CD4-positive, alpha-beta T cell treated with Interleukin-4 for 4 hours (primary cell): ENCODE data around the gene DEGS1.

Experiments
- DNase-seq: peaks from one replicate; pipeline ENCODE4 v3.0.0-alpha.2; 2020

DEGS1 gene

DNA sequence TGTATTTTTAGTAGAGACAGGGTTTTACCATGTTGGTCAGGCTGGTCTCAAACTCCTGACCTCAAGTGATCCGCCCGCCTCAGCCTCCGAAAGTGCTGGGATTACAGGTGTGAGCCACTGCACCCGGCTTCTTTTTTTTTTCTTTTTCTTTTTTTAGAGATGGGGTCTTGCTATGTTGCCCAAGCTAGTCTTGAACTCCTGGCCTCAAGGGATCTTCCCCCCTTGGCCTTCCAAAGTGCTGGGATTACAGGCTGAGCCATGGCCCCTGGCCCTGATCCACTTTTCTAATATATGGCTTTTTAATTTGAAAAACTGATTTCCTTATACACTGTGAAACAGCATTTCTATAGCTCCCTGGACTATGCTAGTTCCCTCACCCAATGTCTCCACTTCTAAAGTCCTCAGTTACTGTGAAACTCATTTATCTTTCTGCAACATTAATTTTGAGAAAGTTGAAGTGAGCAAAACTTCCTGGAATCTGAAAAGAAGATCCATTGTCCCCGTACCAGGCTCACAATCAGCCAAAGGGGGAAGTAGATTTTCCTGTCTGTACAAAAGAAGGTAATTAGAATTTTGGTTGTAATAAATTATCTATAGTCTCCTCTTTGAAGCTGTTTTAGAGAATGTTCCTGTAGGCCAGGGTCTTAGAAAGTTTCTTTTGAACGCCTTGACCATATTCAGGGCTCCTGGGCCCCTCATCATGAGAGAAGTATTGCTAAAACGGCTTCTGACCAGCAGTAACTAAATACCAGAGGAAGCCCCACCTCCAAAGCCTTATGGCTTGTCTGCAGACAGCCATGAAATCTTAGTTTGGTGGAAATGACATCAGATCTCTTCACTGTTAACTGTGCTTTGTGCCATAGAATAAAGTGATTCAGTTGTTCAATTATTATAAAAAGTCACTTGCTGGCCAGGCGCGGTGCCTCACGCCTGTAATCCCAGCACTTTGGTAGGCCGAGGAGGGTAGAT lies 34.9 kb downstream of the DEGS1 start:
- no peak for DNase-seq

DNA sequence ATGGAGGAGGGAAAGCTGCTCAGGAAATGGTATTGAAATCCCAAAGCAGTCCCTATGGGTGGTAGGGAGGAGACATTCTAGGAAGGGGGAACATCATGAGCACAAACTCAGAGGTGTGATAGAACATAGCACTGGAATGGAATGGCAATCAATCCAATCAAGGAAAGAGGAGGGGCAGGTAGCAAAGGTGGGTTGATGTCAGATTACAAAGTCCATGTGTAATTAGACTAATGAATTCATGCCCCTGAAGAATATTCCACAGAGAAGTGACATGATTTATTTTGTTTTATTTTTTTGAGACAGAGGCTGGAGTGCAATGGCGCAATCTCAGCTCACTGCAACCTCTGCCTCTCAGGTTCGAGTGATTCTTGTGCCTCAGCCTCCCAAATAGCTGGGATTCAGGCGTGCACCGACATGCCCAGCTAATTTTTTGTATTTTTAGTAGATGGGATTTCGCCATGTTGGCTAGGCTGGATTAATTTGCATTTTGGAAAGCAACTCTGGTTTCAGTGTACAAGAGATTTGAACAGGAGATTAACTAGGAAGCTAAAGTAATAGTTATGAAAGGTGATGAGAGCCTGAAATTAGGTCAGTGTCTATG lies 36.1 kb downstream of the DEGS1 start:
- DNase-seq, result no peak

DNA sequence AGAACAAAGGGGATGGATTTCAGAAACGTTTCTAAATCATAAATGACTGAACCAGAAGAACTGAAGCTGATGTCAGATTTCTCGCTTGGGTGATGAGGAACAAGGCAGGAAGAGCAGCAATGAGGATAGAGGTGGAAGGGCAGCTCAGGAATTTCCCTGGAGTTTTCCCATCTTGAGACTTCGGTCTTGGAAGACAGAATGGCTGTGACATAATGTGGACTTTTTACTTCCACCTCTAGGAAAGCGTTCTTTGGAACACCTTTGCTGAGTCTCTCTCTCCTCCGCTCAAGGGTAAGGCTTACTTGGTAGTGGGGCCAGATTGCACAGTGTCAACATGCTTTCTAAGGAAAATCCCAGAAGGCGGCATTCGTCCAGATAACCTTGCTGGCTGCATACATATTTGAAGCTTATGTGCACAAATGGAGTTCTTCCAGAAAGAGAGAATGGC lies 36.6 kb downstream of the DEGS1 start:
- no peak for DNase-seq

DNA sequence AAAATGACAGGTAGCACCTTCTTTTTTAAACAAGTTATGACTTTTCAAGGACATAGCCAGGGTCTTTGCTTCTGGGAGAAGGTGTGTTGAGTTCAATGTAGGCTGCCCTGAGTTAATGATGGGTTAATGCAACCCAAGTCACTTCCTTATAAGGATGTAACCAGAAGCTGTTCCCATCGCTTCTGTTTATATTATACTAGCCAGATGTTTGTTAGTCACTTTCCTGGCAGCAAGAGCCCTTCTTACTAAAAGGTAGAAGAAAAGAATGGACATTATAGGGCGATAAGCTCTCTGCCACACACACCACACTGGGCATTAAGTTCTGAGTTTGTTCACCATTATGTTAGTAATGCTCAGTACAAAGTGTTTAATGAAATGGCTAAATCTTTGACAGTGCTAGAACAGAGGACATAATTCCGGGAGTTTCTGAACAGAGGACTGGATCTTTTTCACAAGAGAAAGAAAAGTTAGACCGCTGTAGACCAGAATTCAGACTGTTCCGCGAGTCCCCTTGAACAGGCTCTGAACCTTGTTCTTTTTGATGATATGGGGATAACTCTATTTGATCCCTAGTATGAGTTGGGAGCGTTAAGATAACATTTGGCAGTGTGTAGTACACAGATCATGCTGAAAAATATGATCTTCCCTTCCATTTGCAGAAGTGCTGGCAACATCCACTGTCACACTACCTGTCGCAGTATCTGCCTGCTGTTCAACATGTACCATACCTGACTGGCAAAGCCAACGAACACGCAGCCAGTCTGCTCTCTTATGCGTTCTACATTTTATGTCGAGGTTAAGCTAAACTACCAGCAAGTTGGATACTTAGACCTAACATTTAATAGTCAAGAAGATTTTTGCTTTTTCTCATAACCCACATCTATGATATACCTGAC lies 41.0 kb downstream of the DEGS1 start:
- no peak for DNase-seq

DNA sequence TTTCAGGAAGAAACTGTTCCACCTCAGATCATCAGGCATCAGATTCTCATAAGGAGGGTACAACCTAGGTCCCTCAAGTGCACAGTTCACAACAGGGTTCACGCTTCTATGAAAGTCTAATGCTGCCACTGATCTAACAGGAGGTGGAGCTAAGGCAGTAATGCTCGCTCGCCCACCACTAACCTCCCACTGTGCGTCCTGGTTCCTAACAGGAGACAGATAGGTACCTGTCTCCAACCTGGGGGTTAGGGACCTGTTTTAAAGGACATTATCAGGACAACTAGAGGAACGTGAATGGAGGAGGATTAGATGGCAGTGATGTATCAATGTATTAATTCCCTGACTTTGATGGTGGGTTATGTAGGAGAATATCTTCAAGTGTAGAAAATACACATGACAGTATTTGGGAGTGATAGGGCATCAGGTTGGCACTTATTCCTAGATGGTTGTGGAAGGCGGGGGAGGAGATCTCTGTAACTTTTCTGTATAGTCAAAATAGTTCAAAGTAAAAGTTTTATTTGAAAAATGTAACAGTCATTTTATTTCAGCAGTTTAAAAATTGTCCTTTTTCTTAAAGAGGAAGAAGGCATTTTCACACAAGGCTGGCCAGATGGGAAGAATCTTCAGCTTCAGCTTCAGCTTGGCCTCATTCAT lies 43.9 kb downstream of the DEGS1 start:
- no peak for DNase-seq

DNA sequence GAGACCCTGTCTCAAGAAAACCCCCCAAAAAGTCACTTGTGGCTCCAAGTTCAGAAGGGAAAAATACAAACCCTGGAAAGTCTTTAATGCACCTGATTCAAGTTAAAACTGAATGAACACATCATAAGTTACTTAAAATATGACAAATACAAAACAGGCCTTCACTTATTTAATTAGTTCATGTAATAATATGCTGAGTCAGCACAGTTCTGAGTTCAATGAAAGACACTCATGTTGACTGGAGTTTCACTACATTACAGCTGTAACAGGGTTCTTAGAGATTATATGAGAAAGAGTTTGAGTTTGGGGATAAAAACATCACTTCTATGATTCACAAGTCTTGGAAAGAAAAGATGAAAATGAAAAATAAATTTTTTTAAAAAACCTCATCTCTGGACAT lies 51.0 kb downstream of the DEGS1 start:
- DNase-seq, result no peak

DNA sequence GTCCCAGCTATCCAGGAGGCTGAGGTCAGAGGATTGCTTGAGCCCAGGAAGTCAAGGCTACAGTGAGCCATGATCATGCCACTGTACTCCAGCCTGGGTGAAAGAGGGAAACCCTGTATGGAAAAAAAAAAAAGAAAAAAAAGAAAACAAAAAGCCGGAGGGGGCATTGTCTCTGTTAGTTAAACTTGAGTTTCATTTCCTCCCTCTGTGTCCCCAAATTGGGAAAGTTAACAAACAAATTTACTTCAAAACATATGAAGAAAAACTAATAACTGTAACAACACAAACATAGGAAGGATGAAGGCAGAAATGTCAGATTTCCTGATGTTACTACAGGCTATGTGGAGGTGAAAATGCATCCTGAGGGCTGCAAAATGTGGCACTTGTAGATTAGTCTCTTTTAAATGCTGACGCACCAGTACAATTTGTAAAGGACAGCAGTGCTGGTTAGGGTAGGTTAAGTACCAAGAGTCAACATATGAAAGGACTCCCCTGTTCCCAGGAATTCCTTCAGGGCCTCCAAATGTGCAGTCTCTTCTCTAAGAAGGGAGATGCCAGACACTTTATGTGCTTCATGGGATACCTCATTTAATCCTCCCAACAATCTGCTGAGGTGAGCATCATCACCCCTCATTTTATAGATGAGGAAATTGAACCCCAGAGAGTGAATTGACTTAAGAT lies 52.9 kb downstream of the DEGS1 start:
- no peak for DNase-seq

DNA sequence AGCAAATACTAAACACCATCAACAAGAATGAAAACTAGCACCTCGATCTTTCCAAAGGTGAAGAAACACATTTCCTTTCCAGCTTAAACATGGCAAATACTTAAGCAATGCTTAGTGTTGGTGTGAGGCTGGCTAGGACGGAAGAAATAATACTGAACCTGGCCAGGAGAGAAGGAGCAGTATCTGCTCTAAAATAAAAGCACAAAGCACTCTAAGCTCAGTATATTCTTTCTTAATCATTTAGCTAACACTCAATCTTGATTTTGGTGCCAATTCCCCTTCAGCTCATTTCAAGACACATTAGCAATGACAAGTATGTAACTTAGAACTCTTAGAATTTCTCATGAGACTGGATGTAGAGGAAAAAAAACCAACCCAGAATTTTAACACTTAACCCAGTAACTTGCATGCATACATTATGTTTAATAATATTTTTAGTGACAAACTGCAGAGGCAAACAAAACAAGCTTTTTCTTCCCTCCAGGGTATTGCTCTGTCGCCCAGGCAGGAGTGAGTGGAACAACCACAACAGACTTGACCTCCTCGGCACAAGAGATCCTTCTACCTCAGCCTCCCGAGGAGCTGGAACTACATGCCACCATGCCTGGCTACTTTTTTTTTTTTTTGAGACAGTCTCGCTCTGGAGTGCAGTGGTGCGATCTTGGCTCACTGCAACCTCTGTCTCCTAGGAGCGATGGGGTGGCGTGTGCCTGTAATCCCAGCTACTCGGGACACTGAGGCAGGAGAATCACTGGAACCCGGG lies 54.3 kb downstream of the DEGS1 start:
- no peak for DNase-seq

DNA sequence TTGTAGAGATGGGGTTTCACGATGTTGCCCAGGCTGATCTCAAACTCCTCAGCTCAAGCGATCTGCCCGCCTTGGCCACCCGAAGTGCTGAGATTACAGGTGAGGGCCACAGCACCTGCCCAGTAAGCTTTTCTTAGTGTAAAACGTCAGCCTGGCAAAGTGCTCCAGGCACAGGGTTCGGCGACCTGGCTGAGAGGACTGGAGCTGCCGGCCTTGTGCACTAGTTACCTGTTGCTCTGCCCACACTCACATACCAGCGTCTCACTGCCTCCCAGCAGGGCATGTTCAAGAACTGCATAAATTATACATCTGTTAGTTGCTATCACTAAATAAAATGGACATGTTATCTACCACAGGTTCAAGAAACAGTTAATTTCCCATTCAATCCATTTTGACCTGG lies 55.2 kb downstream of the DEGS1 start:
- no peak for DNase-seq

DNA sequence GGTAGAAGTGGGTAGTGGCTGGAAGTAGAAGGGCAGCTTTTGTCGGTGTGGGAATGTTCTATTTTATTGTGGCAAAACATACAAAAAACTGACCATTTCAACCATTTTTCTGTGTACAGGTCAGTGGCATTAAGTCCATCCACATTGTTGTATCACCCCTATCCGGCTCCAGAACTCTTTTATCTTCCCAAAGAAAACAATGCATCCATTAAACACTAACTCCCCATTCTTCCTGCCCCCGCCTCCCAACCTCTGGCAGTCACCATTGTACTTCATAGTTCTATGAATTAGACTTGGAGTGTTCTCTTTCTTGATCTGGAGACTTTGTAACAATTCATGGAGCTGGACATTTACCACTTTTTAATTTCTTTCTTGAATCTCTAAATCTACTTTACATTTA lies 55.7 kb downstream of the DEGS1 start:
- DNase-seq, result no peak
